DOHH2 (cell line): ENCODE measurements around the gene ARHGAP1.

Source experiments
- EZH2phosphoT487 ChIP-seq: fragments of 200-600 bp; sonication (generic); IDR thresholded peaks from 2 replicates; pipeline ENCODE4 v1.6.1; 2017; ENCODE audit warnings: borderline replicate concordance, mild to moderate bottlenecking, antibody characterized with exemption, low read length, moderate library complexity, mixed read lengths
- TF ChIP-seq, protein P1 (sequence below): fragments of 200-600 bp; sonication (generic); IDR thresholded peaks from one replicate; pipeline ENCODE4 v1.5.1; 2014; ENCODE audit warnings: antibody characterized with exemption, mild to moderate bottlenecking, low read depth, low read length; ENCODE audit not compliant: poor library complexity, severe bottlenecking

GRCh38 chr11:46700241-46701077 is at the start of gene ARHGAP1, which contains the start of gene ZNF408:
- TF ChIP-seq, protein P1, sequence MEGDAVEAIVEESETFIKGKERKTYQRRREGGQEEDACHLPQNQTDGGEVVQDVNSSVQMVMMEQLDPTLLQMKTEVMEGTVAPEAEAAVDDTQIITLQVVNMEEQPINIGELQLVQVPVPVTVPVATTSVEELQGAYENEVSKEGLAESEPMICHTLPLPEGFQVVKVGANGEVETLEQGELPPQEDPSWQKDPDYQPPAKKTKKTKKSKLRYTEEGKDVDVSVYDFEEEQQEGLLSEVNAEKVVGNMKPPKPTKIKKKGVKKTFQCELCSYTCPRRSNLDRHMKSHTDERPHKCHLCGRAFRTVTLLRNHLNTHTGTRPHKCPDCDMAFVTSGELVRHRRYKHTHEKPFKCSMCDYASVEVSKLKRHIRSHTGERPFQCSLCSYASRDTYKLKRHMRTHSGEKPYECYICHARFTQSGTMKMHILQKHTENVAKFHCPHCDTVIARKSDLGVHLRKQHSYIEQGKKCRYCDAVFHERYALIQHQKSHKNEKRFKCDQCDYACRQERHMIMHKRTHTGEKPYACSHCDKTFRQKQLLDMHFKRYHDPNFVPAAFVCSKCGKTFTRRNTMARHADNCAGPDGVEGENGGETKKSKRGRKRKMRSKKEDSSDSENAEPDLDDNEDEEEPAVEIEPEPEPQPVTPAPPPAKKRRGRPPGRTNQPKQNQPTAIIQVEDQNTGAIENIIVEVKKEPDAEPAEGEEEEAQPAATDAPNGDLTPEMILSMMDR, result no peak
- TF ChIP-seq EZH2phosphoT487, result no peak
